OCI-LY3 (cell line): Measurements from ENCODE around the gene NSG1.

Experiments
- H2AFZ ChIP-seq: fragments of 200-600, 300-600 bp; shearing (Covaris generic); 2 replicates; pipeline ENCODE4 v1.6.0; 2014; ENCODE audit warnings: antibody characterized with exemption, low read depth, low read length
- H3K27ac ChIP-seq: fragments of 200-600, 300-600 bp; sonication (generic); 2 replicates; pipeline ENCODE4 v1.5.1; 2014; ENCODE audit warnings: mild to moderate bottlenecking, low read length, moderate library complexity, mixed read lengths
- H3K27me3 ChIP-seq: fragments of 200-600, 300-600 bp; sonication (generic); 2 replicates; pipeline ENCODE4 v1.6.1; 2014; ENCODE audit warnings: low read depth, low read length, mixed read lengths
- H3K36me3 ChIP-seq: fragments of 200-600, 300-600 bp; sonication (generic); replicated peaks from 2 replicates; pipeline ENCODE3; 2014; ENCODE audit warnings: low read depth, low read length, mixed read lengths
- H3K4me1 ChIP-seq: fragments of 300-600, 200-600 bp; sonication (generic); 2 replicates; pipeline ENCODE4 v1.6.1; 2014; ENCODE audit warnings: low read length, mixed read lengths
- H3K4me2 ChIP-seq: fragments of 200-600, 300-600 bp; sonication (generic); 2 replicates; pipeline ENCODE4 v1.6.1; 2014; ENCODE audit warnings: low read length, mixed read lengths
- H3K4me3 ChIP-seq: fragments of 300-600, 200-600 bp; sonication (generic); 2 replicates; pipeline ENCODE4 v1.5.1; 2014; ENCODE audit warnings: antibody characterized with exemption, mild to moderate bottlenecking, low read length, moderate library complexity
- H3K79me2 ChIP-seq: fragments of 300-600, 200-600 bp; shearing (Covaris generic); 2 replicates; pipeline ENCODE4 v1.6.1; 2014; ENCODE audit warnings: mild to moderate bottlenecking, low read length, mixed read lengths
- H3K9ac ChIP-seq: fragments of 300-600, 200-600 bp; shearing (Covaris generic); 2 replicates; pipeline ENCODE4 v1.6.0; 2014; ENCODE audit warnings: mild to moderate bottlenecking, low read length, moderate library complexity
- H3K9me3 ChIP-seq: fragments of 200-600, 300-600 bp; shearing (Covaris generic); 2 replicates; pipeline ENCODE4 v1.6.1; 2014; ENCODE audit warnings: low read length, mixed read lengths; ENCODE audit not compliant: insufficient read depth
- H4K20me1 ChIP-seq: fragments of 200-600, 300-600 bp; sonication (generic); 2 replicates; pipeline ENCODE4 v1.6.1; 2016; ENCODE audit warnings: low read length, mixed read lengths; ENCODE audit not compliant: insufficient read depth
- CTCF ChIP-seq: fragments of 200-600, 300-600 bp; sonication (generic); IDR thresholded peaks from 2 replicates; pipeline ENCODE4 v1.5.1; 2014; ENCODE audit warnings: antibody characterized with exemption, low read length, low read depth
- EZH2phosphoT487 ChIP-seq: fragments of 200-600 bp; shearing (Covaris generic); IDR thresholded peaks from 2 replicates; pipeline ENCODE4 v1.6.1; 2018; ENCODE audit warnings: antibody characterized with exemption, mixed run types, low read depth

NSG1 gene

GRCh38 chr4:4364486-4365208, 22.3 kb upstream of the NSG1 start:
- H3K79me2 ChIP-seq, result no peaks in the 10 kb centered on the region
- no peak overlapping the region for H2AFZ ChIP-seq
- H3K4me2 ChIP-seq, result no peak overlapping the region
- H4K20me1 ChIP-seq, result no peaks in the 10 kb centered on the region
- H3K9me3 ChIP-seq, result peaks cover 10% of the 10 kb centered on the region
- no peak for TF ChIP-seq EZH2phosphoT487
- no peak for TF ChIP-seq CTCF
- H3K27me3 ChIP-seq, result no peaks in the 10 kb centered on the region
- no peak overlapping the region for H3K4me3 ChIP-seq
- peaks cover 24% of the 10 kb centered on the region for H3K36me3 ChIP-seq
- H3K4me1 ChIP-seq, result peaks cover 23% of the 10 kb centered on the region
- no peak overlapping the region for H3K27ac ChIP-seq
- no peak overlapping the region for H3K9ac ChIP-seq

GRCh38 chr4:4368809-4369580, 17.9 kb upstream of the NSG1 start:
- TF ChIP-seq EZH2phosphoT487, result no peak
- TF ChIP-seq CTCF, result no peak
- peaks cover 16% of the 10 kb centered on the region for H3K36me3 ChIP-seq
- H3K4me2 ChIP-seq, result no peak overlapping the region
- H3K4me1 ChIP-seq, result peaks cover 8% of the 10 kb centered on the region
- H3K27me3 ChIP-seq, result no peaks in the 10 kb centered on the region
- no peak overlapping the region for H3K9ac ChIP-seq
- H3K4me3 ChIP-seq, result no peak overlapping the region
- no peak overlapping the region; the same call in 1 of the 2 replicates for H2AFZ ChIP-seq
- no peaks in the 10 kb centered on the region for H4K20me1 ChIP-seq
- H3K27ac ChIP-seq, result no peak overlapping the region
- H3K9me3 ChIP-seq, result peaks cover 10% of the 10 kb centered on the region
- no peaks in the 10 kb centered on the region for H3K79me2 ChIP-seq

- peaks cover 4% of the 10 kb centered on the region for H3K4me1 ChIP-seq
- no peaks in the 10 kb centered on the region for H3K9me3 ChIP-seq
- no peak overlapping the region for H2AFZ ChIP-seq
- peaks cover 14% of the 10 kb centered on the region for H3K27me3 ChIP-seq
- no peaks in the 10 kb centered on the region for H3K79me2 ChIP-seq
- no peak overlapping the region for H3K9ac ChIP-seq
- no peak overlapping the region for H3K4me2 ChIP-seq
- no peaks in the 10 kb centered on the region for H4K20me1 ChIP-seq
- TF ChIP-seq CTCF, result no peak
- TF ChIP-seq EZH2phosphoT487, result no peak
- no peak overlapping the region for H3K27ac ChIP-seq
- no peaks in the 10 kb centered on the region for H3K36me3 ChIP-seq
- H3K4me3 ChIP-seq, result no peak overlapping the region
Observed at GRCh38 chr4:4374388-4375098, 12.4 kb upstream of the NSG1 start.

- H4K20me1 ChIP-seq, result no peaks in the 10 kb centered on the region
- no peak overlapping the region for H3K27ac ChIP-seq
- no peaks in the 10 kb centered on the region for H3K9me3 ChIP-seq
- H3K4me1 ChIP-seq, result no peaks in the 10 kb centered on the region
- H3K27me3 ChIP-seq, result peaks cover 14% of the 10 kb centered on the region
- H3K36me3 ChIP-seq, result no peaks in the 10 kb centered on the region
- TF ChIP-seq CTCF (no peak), EZH2phosphoT487 (no peak)
- no peak overlapping the region for H3K9ac ChIP-seq
- H3K4me2 ChIP-seq, result no peak overlapping the region
- no peak overlapping the region for H3K4me3 ChIP-seq
- no peak overlapping the region for H2AFZ ChIP-seq
- H3K79me2 ChIP-seq, result no peaks in the 10 kb centered on the region
Observed at GRCh38 chr4:4376074-4376473, 10.8 kb upstream of the NSG1 start.
